Spleen (tissue), 7 donors: ENCODE results near the gene MYO1D.

Experiments
- CTCF ChIP-seq, 11 experiments: fragments of 200-600 bp in 7 of 11; fragments of 450-650 bp in 4 of 11; sonication (generic) in 4 of 11; IDR thresholded peaks in 8 of 11; conservative IDR thresholded peaks in 3 of 11; 1 replicate in 7 of 11; 2 replicates in 4 of 11; pipeline versions ENCODE4 v1.4.0 to v1.8.0; 2016 to 2021; ENCODE audit warnings: antibody characterized with exemption in 11 of 11, inconsistent platforms in 4 of 11, mild to moderate bottlenecking in 1 of 11
- POLR2A ChIP-seq, 3 donors: fragments of 450-650 bp; IDR thresholded peaks; one replicate each; pipeline ENCODE4 v1.5.1; 2017; ENCODE audit warnings: antibody characterized with exemption in 3 of 3, mild to moderate bottlenecking in 1 of 3
- POLR2AphosphoS5 ChIP-seq, 3 donors: sonication (generic); formaldehyde crosslinking; IDR thresholded peaks; one replicate each; pipeline ENCODE4 v1.5.1; 2017; ENCODE audit warnings: antibody characterized with exemption in 3 of 3
- donor health status: DM: no; HTN: no; CAD: no; lungs with moderate emphysema.
- donor health status: DM: no; HTN: no; CAD: no.
- donor health status: DM: no; HTN: no; CAD: no.

- TF ChIP-seq CTCF (IDR thresholded peaks at IDR 0.05 in 8 of 11, conservative IDR thresholded peaks at IDR 0.05 in 3 of 11) (no peak), POLR2A (IDR thresholded peaks at IDR 0.05) (no peak), POLR2AphosphoS5 (IDR thresholded peaks at IDR 0.05) (no peak)
These were observed 99.0 kb downstream of the MYO1D start for GRCh38 chr17:32777922-32778321.
